CD4-positive, CD25-positive, alpha-beta regulatory T cell (primary cell): ENCODE measurements around the gene KIF17. TPM values are rescaled to one million over a fixed set of nuclear protein-coding genes. Genes with fewer than 3 reads are reported as not detected.
A peak's percentile ranks its signal among the peaks of the same experiment; 100 is the strongest.

Experiments
- ATAC-seq, 2 donors: fragments of 150-1000 bp; cut with Tn5 transposase; one replicate each; pipeline ENCODE4 v1.10.0; 2021; ENCODE audit warnings: low read depth in 2 of 2, moderate number of reproducible peaks in 2 of 2, moderate library complexity in 1 of 2
- DNase-seq, 3 donors: peaks; one replicate each; pipeline versions ENCODE4 v3.0.0 to v3.0.0-alpha.2; 2012 to 2022; ENCODE audit warnings: mixed read lengths in 1 of 3
- H3K27ac ChIP-seq: one replicate; pipeline ENCODE4 v1.7.0; 2013; ENCODE audit warnings: mild to moderate bottlenecking, low read length; ENCODE audit not compliant: insufficient read depth, poor library complexity, severe bottlenecking
- H3K27me3 ChIP-seq: one replicate; pipeline ENCODE4 v1.7.0; 2013; ENCODE audit warnings: low read length; ENCODE audit not compliant: control insufficient read depth, insufficient read depth
- H3K36me3 ChIP-seq: one replicate; pipeline ENCODE4 v1.7.0; 2013; ENCODE audit warnings: mild to moderate bottlenecking, low read length, moderate library complexity; ENCODE audit not compliant: control insufficient read depth, insufficient read depth
- H3K4me1 ChIP-seq: 2 replicates; pipeline ENCODE4 v1.7.0; 2013; ENCODE audit warnings: mild to moderate bottlenecking, low read length; ENCODE audit not compliant: insufficient read depth, control insufficient read depth, poor library complexity, severe bottlenecking
- H3K4me3 ChIP-seq: one replicate; pipeline ENCODE4 v1.7.0; 2013; ENCODE audit warnings: low read depth, mild to moderate bottlenecking, low read length, moderate library complexity
- H3K9me3 ChIP-seq, 2 experiments: 1 replicate in 1 of 2; 2 replicates in 1 of 2; pipeline ENCODE4 v1.7.0; 2013; ENCODE audit warnings: low read length in 2 of 2, mild to moderate bottlenecking in 1 of 2, moderate library complexity in 1 of 2; ENCODE audit not compliant: control insufficient read depth in 2 of 2
- H3K27ac Mint-ChIP-seq, 3 donors: one replicate each; pipeline ENCODE4 v1.8.0; 2020 to 2022; ENCODE audit warnings: mild to moderate bottlenecking in 3 of 3, mixed read lengths in 3 of 3, moderate library complexity in 2 of 3
- H3K27me3 Mint-ChIP-seq: one replicate; pipeline ENCODE4 v1.8.0; 2022; ENCODE audit warnings: mild to moderate bottlenecking, mixed read lengths
- H3K36me3 Mint-ChIP-seq: one replicate; pipeline ENCODE4 v1.8.0; 2020; ENCODE audit warnings: mixed read lengths
- H3K4me1 Mint-ChIP-seq, 4 donors: one replicate each; pipeline ENCODE4 v1.8.0; 2020 to 2022; ENCODE audit warnings: mixed read lengths in 4 of 4, mild to moderate bottlenecking in 1 of 4
- H3K4me3 Mint-ChIP-seq, 4 donors: one replicate each; pipeline ENCODE4 v1.8.0; 2020 to 2022; ENCODE audit warnings: mild to moderate bottlenecking in 4 of 4, mixed read lengths in 4 of 4, moderate library complexity in 3 of 4
- H3K9me3 Mint-ChIP-seq, 7 donors: one replicate each; pipeline ENCODE4 v1.8.0; 2020 to 2022; ENCODE audit warnings: mixed read lengths in 7 of 7, mild to moderate bottlenecking in 3 of 7, moderate library complexity in 2 of 7
- polyA plus RNA-seq, 4 donors: library from polyadenylated mRNA; unstranded; fragments of 300-500 nt; fragmentation: Illumina TruSeq; gene quantifications; one replicate each; pipeline ENCODE4 v1.2.3, GENCODE V29; 2021
- total RNA-seq: library from RNA; stranded (reverse); gene quantifications from one replicate; pipeline ENCODE4 v1.2.3, GENCODE V29; 2022

Gene KIF17
- total and polyA plus RNA-seq, 5 donors from 2014 or later = not detected

DNA sequence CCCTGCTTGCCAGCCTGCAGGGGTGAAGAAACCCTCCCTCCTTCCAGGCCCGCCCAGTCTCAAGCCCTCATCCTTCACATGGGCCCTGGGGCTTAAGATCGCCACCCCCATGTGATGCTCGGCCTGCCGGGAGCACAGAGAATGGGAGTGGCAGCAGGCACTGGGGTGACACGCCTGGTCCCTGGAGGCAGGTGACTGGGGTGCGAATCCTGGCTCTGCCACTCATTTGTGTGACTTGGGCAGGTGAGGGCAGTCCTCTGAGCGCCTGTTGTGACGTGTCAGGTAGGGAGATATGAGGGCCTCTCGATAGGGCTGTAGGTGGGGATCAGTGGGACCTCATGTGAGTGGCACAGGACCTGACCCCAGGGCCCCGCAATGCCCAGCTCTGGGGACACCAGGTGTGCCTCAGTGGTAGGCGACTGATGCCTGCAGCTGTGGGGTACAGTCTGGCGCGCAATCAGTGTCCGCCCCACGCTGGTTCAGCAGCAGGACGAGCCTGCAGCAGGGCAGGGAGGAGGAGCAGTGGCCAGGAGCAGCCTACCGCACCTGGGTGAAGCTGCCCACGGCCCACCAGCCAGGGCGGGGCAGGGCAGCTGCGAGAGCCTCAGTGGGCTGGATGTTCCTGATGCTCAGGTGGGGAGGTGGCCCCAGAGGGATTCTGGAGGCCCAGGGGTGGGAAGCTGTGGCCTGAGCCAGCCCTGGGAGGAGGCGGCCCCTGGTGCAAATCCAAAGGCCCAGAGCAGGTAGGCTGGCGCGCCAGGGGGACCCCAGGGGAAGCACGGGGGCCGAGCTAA lies 8.5 kb upstream of the KIF17 start:
- H3K27me3 ChIP-seq = no peaks in the 10 kb centered on the region
- no peak for DNase-seq
- H3K4me1 ChIP-seq = peaks cover 7% of the 10 kb centered on the region
- no peaks in the 10 kb centered on the region for H3K36me3 ChIP-seq
- H3K27me3 Mint-ChIP-seq = peaks cover 29% of the 10 kb centered on the region
- H3K4me3 Mint-ChIP-seq = no peak overlapping the region
- H3K9me3 ChIP-seq = no peaks in the 10 kb centered on the region
- H3K4me1 Mint-ChIP-seq = peaks cover 0 to 14% (median 4%) of the 10 kb centered on the region in 4 donors
- H3K27ac ChIP-seq = no peak overlapping the region
- no peaks in the 10 kb centered on the region for H3K9me3 Mint-ChIP-seq
- H3K36me3 Mint-ChIP-seq = no peaks in the 10 kb centered on the region
- H3K27ac Mint-ChIP-seq = no peak overlapping the region
- H3K4me3 ChIP-seq = no peak overlapping the region
- ATAC-seq = no peak

- no peaks in the 10 kb centered on the region for H3K9me3 ChIP-seq
- no peak for DNase-seq
- H3K27me3 Mint-ChIP-seq = peaks cover 26% of the 10 kb centered on the region
- H3K27ac ChIP-seq = no peak overlapping the region
- peaks cover 0 to 9% (median 3%) of the 10 kb centered on the region in 4 donors for H3K4me1 Mint-ChIP-seq
- no peaks in the 10 kb centered on the region for H3K36me3 Mint-ChIP-seq
- H3K4me3 Mint-ChIP-seq = no peak overlapping the region
- peak overlapping the region in 1 of 3 donors; percentile 71 for H3K27ac Mint-ChIP-seq
- no peak overlapping the region for H3K4me3 ChIP-seq
- no peaks in the 10 kb centered on the region for H3K36me3 ChIP-seq
- ATAC-seq = no peak
- no peaks in the 10 kb centered on the region for H3K9me3 Mint-ChIP-seq
- H3K4me1 ChIP-seq = peaks cover 4% of the 10 kb centered on the region
- no peaks in the 10 kb centered on the region for H3K27me3 ChIP-seq
These were observed 7.6 kb upstream of the KIF17 start for GRCh38 chr1:20725189-20726117.

DNA sequence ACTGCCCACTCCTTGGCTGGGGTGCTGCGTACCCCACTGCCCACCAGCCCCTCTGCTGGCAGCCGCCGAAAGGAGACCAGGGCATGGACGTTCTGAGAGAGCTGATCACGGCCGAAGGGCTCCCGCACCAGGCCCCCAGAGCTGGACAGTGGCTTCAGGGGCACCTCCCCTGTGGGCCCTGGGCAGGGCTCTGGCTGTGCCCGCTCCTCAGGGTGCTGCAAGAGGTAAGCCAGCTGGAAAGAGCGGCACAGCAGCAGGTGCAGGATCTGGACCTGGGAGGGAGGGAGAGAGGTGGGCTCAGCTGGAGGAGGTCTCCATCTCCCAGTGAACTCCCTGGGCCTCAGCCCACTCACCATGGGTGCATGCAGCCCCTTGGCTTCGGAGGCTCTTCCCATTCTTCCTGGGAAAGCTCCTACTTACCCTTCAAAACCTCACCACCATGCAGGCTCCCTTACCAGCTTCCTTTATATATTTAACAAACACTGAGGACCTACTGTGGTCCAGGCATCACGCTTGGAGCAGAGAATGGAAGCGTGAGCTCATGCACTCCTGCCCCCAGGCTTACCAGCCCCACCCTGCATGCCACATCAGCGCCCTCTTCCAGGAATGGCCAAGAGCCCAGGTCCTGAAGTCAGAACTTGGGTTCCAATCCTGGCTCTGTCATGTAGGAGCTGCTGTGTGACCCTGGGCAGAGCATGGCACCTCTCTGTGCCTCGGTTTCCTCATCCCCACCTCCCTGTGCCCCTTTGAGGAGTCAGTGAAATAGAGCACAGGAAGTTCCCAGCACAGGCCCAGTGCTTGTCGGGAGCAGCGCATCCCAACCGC lies 6.8 kb upstream of the KIF17 start:
- Mint-ChIP-seq H3K27me3 (peaks cover 25% of the 10 kb centered on the region), H3K4me1 (peaks cover 0 to 5% (median 0%) of the 10 kb centered on the region in 4 donors), H3K9me3 (no peaks in the 10 kb centered on the region), H3K36me3 (no peaks in the 10 kb centered on the region), H3K27ac (no peak overlapping the region), H3K4me3 (no peak overlapping the region)
- DNase-seq (no peak), ATAC-seq (no peak)
- no peaks in the 10 kb centered on the region for H3K4me1 ChIP-seq
- H3K27ac ChIP-seq = no peak overlapping the region
- no peaks in the 10 kb centered on the region for H3K9me3 ChIP-seq
- H3K4me3 ChIP-seq = no peak overlapping the region
- no peaks in the 10 kb centered on the region for H3K27me3 ChIP-seq
- no peaks in the 10 kb centered on the region for H3K36me3 ChIP-seq

GRCh38 chr1:20723537-20724363 lies 5.9 kb upstream of the KIF17 start:
- peaks cover 30% of the 10 kb centered on the region for H3K27me3 Mint-ChIP-seq
- H3K9me3 Mint-ChIP-seq = no peaks in the 10 kb centered on the region
- Histone ChIP-seq H3K4me3 (no peak overlapping the region), H3K4me1 (no peaks in the 10 kb centered on the region), H3K27me3 (peaks cover 3% of the 10 kb centered on the region), H3K36me3 (no peaks in the 10 kb centered on the region), H3K27ac (no peak overlapping the region), H3K9me3 (no peaks in the 10 kb centered on the region)
- DNase-seq (no peak), ATAC-seq (no peak)
- no peaks in the 10 kb centered on the region for H3K36me3 Mint-ChIP-seq
- H3K4me1 Mint-ChIP-seq = peaks cover 0 to 8% (median 1%) of the 10 kb centered on the region in 4 donors
- no peak overlapping the region for H3K27ac Mint-ChIP-seq
- no peak overlapping the region for H3K4me3 Mint-ChIP-seq

- H3K4me1 ChIP-seq = no peaks in the 10 kb centered on the region
- peaks cover 30% of the 10 kb centered on the region for H3K27me3 Mint-ChIP-seq
- no peak for ATAC-seq
- no peak overlapping the region for H3K4me3 ChIP-seq
- H3K27me3 ChIP-seq = peaks cover 3% of the 10 kb centered on the region
- H3K9me3 Mint-ChIP-seq = no peaks in the 10 kb centered on the region
- H3K36me3 ChIP-seq = no peaks in the 10 kb centered on the region
- no peak overlapping the region for H3K27ac Mint-ChIP-seq
- H3K4me3 Mint-ChIP-seq = no peak overlapping the region
- no peak overlapping the region for H3K27ac ChIP-seq
- H3K9me3 ChIP-seq = no peaks in the 10 kb centered on the region
- DNase-seq = no peak
- H3K4me1 Mint-ChIP-seq = peaks cover 0 to 9% (median 3%) of the 10 kb centered on the region in 4 donors
- H3K36me3 Mint-ChIP-seq = no peaks in the 10 kb centered on the region
These were observed 5.3 kb upstream of the KIF17 start for GRCh38 chr1:20723159-20723536.

GRCh38 chr1:20721117-20722061 lies 3.6 kb upstream of the KIF17 start:
- H3K27me3 Mint-ChIP-seq = peaks cover 33% of the 10 kb centered on the region
- ATAC-seq (no peak), DNase-seq (no peak)
- Histone ChIP-seq H3K9me3 (no peaks in the 10 kb centered on the region), H3K4me3 (no peak overlapping the region), H3K27ac (no peak overlapping the region), H3K27me3 (peaks cover 6% of the 10 kb centered on the region), H3K4me1 (peaks cover 7% of the 10 kb centered on the region), H3K36me3 (no peaks in the 10 kb centered on the region)
- H3K4me1 Mint-ChIP-seq = peaks cover 0 to 17% (median 5%) of the 10 kb centered on the region in 4 donors
- H3K9me3 Mint-ChIP-seq = no peaks in the 10 kb centered on the region
- H3K36me3 Mint-ChIP-seq = no peaks in the 10 kb centered on the region
- H3K4me3 Mint-ChIP-seq = peak overlapping the region in 1 of 4 donors; percentile 4
- no peak overlapping the region for H3K27ac Mint-ChIP-seq
